ENCODE results near the gene MAP3K2.

Gene MAP3K2

GRCh38 chr2:127407661-127408003 is 19.9 kb upstream of the MAP3K2 start:
- ChIA-PET POLR2A (interaction anchor here (1.5 kb wide), 1 partner anchor 21 kb away, joined by 5 read pairs; no protein-coding TSS in a partner anchor), CTCF (no interaction called here)
- no peak overlapping the region for H3K4me3 ChIP-seq (ENCODE audit: low read depth, low read length)
- DNase-seq (ENCODE audit: low read depth, low spot score), result no peak
- TF ChIP-seq CTCF (IDR thresholded peaks at IDR 0.05; ENCODE audit: insufficient read depth, low read length, missing control alignments), result no peak

- no peak for TF ChIP-seq CTCF (IDR thresholded peaks at IDR 0.05; ENCODE audit: insufficient read depth, low read length, missing control alignments)
- DNase-seq (ENCODE audit: low read depth, low spot score), result no peak
- CTCF ChIA-PET, result no interaction called here
- POLR2A ChIA-PET, result no interaction called here
- no peak overlapping the region for H3K4me3 ChIP-seq (ENCODE audit: low read depth, low read length)
These were observed 19.3 kb upstream of the MAP3K2 start for GRCh38 chr2:127407091-127407490.

- no peak for TF ChIP-seq CTCF (IDR thresholded peaks at IDR 0.05; ENCODE audit: insufficient read depth, low read length, missing control alignments)
- POLR2A ChIA-PET, result no interaction called here
These were observed 18.7 kb upstream of the MAP3K2 start for GRCh38 chr2:127406454-127406853.

GRCh38 chr2:127405255-127405610 is 17.5 kb upstream of the MAP3K2 start:
- CTCF ChIA-PET, result no interaction called here
- no peak for DNase-seq (ENCODE audit: low read depth, low spot score)
- H3K4me3 ChIP-seq (ENCODE audit: low read depth, low read length), result no peak overlapping the region
- no peak for TF ChIP-seq CTCF (IDR thresholded peaks at IDR 0.05; ENCODE audit: insufficient read depth, low read length, missing control alignments)
- POLR2A ChIA-PET, result interaction anchor here (0.5 kb wide), 1 partner anchor 58 kb away, joined by 3 read pairs; no protein-coding TSS in a partner anchor

More at GRCh38 chr2:127406454-127406853, 18.7 kb upstream of the MAP3K2 start:
- CTCF ChIA-PET, result interaction anchor here (1.0 kb wide), 1 partner anchor 9 kb away, joined by 3 read pairs; no protein-coding TSS in a partner anchor
- H3K4me3 ChIP-seq (ENCODE audit: low read depth, low read length), result no peak overlapping the region
- no peak for DNase-seq (ENCODE audit: low read depth, low spot score)

GRCh38 chr2:127404466-127405254 is 16.9 kb upstream of the MAP3K2 start:
- no peak for DNase-seq (ENCODE audit: low read depth, low spot score)
- ChIA-PET POLR2A (interaction anchor here (0.5 kb wide), 1 partner anchor 59 kb away, joined by 3 read pairs; no protein-coding TSS in a partner anchor), CTCF (no interaction called here)
- H3K4me3 ChIP-seq (ENCODE audit: low read depth, low read length), result no peak overlapping the region
- TF ChIP-seq CTCF (IDR thresholded peaks at IDR 0.05; ENCODE audit: insufficient read depth, low read length, missing control alignments), result no peak

- no peak for DNase-seq (ENCODE audit: low read depth, low spot score)
- TF ChIP-seq CTCF (IDR thresholded peaks at IDR 0.05; ENCODE audit: insufficient read depth, low read length, missing control alignments), result no peak
- CTCF ChIA-PET, result no interaction called here
- no peak overlapping the region for H3K4me3 ChIP-seq (ENCODE audit: low read depth, low read length)
- POLR2A ChIA-PET, result no interaction called here
These were observed 15.7 kb upstream of the MAP3K2 start for GRCh38 chr2:127403460-127403859.

All from AG04449 (cell line).